ENCODE data around the gene ZGPAT. TPM values are rescaled to one million over a fixed set of nuclear protein-coding genes. Genes with fewer than 3 reads are reported as not detected.
"Not testable (repeated sequence)": the region's sequence is repeated elsewhere in the genome, so short reads cannot be mapped to it uniquely, and the experiment has no call there.

The ZGPAT gene
- total RNA-seq, 1 experiment from 2014 or later: 44.3 TPM

- DNase-seq (ENCODE audit: low read depth): no peak
- in situ Hi-C loops (cut with HindIII; ENCODE audit: low pct_unique_long_range_greater_than_20kb, low sequenced_read_pairs): no loop called here
Observed at GRCh38 chr20:63766695-63767426, 59.0 kb downstream of the ZGPAT start.

DNA sequence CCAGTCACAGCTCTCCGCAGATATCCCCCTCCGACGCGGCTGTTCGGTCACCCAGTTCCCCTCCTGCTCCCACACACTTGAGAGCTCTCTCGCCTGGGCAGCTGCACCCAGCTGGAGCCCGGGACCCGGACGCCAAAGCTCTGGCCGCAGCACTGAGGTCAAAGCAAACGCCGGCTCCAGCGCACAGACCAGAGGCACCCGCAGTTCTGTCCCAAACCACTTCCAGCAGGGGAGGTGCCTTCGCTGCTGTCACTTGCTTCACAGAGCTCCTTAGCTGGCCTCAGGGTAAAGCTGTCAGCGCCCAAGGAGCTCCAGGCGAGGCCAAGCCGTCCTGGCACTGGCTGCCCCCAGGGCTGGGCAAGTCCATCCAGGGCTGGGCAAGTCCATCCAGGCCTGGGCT is 59.6 kb downstream of the ZGPAT start:
- in situ Hi-C loops (cut with HindIII; ENCODE audit: low pct_unique_long_range_greater_than_20kb, low sequenced_read_pairs): no loop called here
- no peak for DNase-seq (ENCODE audit: low read depth)

DNA sequence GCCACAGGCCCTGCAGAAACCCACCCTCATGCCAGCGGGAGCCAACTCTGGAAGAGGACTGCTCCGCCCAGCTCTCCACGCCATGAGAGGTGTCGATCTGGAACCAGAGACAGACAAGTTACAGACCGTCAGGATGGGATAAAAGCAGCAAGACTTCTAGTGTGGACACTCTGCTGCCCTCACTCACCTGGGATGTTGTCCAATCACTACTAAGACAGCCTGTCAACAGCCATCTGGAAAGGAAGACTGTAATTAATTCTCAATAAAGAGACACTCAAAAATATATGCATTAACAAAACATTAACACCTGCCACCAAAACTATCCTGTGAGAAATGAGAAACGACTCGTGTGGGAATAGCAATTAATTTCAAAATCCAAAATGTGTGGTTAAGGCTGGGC is 60.0 kb downstream of the ZGPAT start:
- no peak for DNase-seq (ENCODE audit: low read depth)
- in situ Hi-C loops (cut with HindIII; ENCODE audit: low pct_unique_long_range_greater_than_20kb, low sequenced_read_pairs): no loop called here

DNA sequence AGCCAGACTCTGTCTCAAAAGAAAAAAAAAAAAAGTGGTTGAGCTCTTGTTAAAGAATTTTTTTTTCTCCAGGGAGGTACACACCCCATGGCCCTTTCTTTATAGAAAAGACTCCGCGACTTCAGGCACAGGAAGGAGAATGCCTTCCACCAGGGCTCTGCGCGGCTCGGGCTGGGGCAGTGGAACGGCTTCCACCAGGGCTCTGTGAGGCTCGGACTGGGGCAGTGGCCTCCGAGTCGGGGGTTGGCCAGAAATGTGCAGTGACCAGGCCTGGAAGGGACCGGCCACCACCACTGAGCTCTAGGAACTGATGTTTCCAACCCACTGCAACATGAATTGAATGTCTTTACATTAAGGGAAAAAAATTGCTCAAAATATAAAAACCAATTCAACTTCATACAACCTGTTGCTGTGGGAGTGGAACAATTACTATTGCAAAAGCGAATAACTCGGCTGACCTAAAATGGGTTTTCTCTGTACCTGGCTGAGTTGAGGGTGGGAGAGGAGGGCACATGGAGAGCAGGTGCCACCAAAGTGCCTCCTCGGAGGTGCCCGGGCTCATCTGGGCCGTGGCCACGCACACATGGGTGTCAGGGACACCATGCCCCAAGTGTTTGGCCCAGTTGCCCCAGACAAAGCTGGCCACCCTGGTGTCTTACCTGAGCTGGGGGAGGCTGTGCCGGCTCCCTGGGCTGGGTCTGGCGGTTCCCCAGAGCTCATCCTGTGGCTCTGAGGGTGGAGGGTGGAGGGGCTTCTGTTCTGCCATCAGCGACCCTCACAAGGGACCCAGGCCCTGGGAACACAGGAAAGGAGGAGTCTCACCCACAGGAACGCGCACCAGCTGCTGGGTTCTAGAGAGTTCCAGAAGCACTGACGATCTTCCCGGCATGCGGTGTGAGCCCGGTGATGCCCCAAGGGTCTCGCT is 61.0 kb downstream of the ZGPAT start:
- DNase-seq (ENCODE audit: low read depth): no peak
- in situ Hi-C loops (cut with HindIII; ENCODE audit: low pct_unique_long_range_greater_than_20kb, low sequenced_read_pairs): no loop called here

DNA sequence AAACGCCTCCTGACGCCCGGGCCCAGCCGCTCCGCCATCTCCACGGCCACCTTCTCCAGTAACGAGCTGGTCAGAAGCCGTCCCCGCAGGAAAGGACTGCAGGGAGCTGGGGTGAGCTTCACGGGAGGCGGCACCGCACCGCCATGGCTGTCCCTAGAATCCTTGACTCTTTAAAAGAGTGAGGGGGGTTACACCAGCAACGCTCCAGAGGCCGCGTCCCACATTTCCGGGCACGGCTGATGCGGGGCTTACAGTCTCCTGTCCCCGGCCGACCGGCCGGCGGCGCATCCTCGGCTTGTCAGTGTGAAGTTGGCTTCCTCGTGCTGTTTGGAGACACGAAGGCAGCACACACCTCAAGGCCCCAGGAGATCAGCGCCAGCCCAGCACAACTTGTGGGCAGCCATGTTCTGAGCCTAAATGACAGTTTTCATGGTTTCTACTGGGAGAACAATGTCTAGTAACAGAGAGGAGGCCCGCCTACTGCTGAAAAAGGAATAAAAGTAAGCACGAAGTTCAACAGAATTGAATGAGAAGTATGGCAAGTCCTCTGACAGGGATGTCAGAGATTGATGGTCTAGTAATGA is 62.1 kb downstream of the ZGPAT start:
- in situ Hi-C loops (cut with HindIII; ENCODE audit: low pct_unique_long_range_greater_than_20kb, low sequenced_read_pairs): no loop called here
- DNase-seq (ENCODE audit: low read depth): no peak

DNA sequence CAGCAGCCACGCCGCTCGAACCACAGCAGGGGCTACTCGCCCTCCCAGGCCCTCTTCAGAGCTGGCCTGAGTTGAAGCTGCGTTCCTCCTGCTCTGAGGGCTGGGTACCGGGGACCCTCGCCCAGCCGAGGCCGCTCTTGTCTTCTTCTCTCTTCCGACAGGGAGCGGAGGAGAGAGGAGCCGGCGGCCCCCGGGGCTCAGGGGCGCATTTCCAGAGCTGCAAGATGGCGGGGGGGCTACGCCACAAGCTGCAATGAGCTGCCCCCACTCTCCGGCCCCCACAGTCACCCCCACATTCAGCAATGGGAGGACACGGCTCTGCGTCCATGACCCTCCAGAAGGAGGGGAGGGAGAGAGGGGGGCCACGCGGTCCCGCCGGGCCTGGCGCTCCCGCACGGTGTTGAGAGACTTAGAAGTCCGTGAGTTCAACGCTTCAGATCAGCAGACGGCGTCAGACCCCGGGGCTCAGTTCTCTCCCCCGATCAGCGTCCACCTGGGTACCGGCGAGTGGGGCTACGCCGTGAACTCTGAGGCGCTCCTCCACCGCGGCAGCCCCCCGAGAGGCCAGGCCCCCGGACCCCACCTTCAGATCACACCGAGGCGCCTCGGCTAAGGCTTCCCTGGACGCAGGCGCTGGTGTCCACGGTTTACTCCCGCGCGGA is 63.3 kb downstream of the ZGPAT start:
- DNase-seq (ENCODE audit: low read depth): no peak
- in situ Hi-C loops (cut with HindIII; ENCODE audit: low pct_unique_long_range_greater_than_20kb, low sequenced_read_pairs): no loop called here

- DNase-seq (ENCODE audit: low read depth): no peak
- in situ Hi-C loops (cut with HindIII; ENCODE audit: low pct_unique_long_range_greater_than_20kb, low sequenced_read_pairs): no loop called here
Observed at GRCh38 chr20:63772781-63773518, 65.1 kb downstream of the ZGPAT start.

GRCh38 chr20:63773571-63774241 is 65.9 kb downstream of the ZGPAT start:
- in situ Hi-C loops (cut with HindIII; ENCODE audit: low pct_unique_long_range_greater_than_20kb, low sequenced_read_pairs): no loop called here
- no peak for DNase-seq (ENCODE audit: low read depth)

- in situ Hi-C loops (cut with HindIII; ENCODE audit: low pct_unique_long_range_greater_than_20kb, low sequenced_read_pairs): no loop called here
- no peak for DNase-seq (ENCODE audit: low read depth)
Observed at GRCh38 chr20:63774306-63774705, 66.5 kb downstream of the ZGPAT start.

DNA sequence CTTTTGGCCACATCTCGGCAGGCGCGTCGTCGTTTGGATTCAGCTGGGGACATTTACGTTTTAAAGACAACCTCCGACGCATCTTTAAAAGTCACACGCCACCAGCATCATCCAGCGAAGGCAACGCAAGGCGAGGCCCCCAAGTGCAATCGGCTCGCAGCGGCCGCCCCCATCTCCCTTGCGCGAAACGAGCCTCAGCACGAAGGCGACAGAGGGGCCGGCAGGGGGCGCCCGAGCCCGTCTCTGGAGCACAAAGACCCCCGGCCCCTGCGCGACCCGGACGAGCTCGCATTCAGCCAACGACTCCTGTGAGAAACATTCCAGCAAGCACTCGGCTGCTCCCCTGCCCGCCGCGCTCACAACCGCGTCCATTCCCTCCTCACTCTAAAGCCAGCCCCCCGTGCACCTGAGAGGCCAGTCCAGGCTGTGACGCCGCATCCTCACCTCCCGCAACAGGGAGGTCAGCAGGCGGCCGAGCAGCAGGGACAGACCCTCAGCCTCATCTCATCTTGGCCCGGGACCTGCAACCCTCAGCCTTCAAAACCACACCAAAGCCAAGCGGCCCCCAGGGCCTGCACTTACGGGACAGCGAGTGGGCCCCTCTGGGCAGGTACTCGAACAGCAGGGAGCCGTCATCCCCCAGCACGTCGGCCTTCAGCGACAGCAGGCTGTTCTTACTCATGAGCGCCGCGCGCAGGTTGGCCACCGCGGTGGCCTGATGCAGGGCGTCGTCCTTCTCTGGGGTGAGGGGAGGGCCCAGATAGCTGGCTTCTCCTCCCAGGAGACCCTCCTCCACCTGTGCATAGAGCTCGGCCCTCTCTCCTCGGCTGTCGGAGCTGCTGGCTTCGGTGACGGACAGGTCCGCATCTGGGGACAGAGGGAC is 67.5 kb downstream of the ZGPAT start:
- in situ Hi-C loops (cut with HindIII; ENCODE audit: low pct_unique_long_range_greater_than_20kb, low sequenced_read_pairs): no loop called here

DNA sequence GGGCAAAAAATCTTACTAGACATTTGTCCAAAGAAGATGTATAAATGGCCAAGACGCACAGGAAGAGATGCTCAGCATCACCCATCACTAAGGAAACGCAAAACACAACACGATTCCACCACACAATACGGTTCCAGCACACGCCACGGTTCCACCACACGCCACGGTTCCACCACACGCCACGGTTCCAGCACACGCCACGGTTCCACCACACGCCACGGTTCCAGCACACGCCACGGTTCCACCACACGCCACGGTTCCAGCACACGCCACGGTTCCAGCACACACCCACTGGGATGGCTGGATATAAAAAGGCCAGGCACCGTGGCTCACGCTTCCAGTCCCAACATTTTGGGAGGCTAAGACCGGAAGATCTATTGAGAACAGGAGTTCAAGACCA is 69.0 kb downstream of the ZGPAT start:
- in situ Hi-C loops (cut with HindIII; ENCODE audit: low pct_unique_long_range_greater_than_20kb, low sequenced_read_pairs): not testable (repeated sequence)

More for the DNA sequence above, 67.5 kb downstream of the ZGPAT start:
- no peak for DNase-seq (ENCODE audit: low read depth)

GRCh38 chr20:63777614-63778013 is 69.8 kb downstream of the ZGPAT start:
- no peak for DNase-seq (ENCODE audit: low read depth)
- in situ Hi-C loops (cut with HindIII; ENCODE audit: low pct_unique_long_range_greater_than_20kb, low sequenced_read_pairs): no loop called here

More for the DNA sequence above, 69.0 kb downstream of the ZGPAT start:
- DNase-seq (ENCODE audit: low read depth): not testable (repeated sequence)

DNA sequence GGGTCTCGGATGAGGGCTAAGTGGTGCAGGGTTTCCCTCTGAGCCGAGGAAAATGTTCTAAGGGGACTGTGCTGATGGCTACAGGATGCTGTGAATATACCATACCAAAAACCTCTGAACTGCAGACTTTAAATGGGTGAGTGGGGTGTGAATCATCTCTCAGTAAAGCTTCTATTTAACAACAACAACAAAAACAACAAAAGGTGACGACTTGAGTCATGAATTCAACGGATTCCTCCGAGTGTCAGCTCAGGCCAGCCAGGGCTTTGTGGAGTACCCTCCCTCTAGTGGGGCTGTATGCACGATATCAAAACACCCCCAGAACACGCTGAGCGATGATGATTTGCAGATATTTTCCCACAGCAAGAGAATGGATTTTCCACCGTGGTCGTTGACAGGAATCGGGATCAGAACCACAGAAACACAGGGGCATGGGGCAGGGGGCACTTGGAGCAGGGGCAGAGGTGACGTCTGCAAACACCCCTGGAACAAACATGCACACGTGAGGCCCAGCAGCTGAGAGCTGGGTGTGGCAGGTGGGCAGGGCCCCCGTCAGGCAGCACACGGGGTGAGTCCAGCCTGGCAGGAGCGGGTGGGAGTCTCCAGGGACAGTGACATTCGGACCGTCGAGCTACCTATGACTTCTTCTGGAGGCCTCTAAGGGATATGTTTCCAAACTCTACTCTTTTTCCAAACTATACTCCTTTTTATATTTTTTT is 70.4 kb downstream of the ZGPAT start:
- in situ Hi-C loops (cut with HindIII; ENCODE audit: low pct_unique_long_range_greater_than_20kb, low sequenced_read_pairs): no loop called here
- peak; percentile 57 for DNase-seq (ENCODE audit: low read depth)

DNA sequence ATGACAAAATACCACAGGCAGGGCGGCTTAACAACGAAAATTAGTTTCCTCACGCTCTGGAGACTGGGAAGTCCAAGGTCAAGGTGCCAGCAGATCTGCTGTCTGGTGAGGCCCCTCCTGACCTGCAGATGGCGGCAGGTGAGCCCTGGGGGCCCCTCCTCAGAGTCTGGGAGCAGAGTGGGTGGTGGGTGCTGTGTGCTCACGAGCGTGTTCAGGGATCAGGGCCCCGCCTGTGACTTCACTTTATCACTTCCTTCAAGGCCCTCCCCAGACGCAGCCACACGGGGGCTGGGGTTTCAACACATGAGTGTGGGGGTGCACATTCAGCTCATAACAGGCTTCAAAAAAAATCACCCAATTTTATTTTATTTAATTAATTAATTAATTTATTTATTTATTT is 71.0 kb downstream of the ZGPAT start:
- no peak for DNase-seq (ENCODE audit: low read depth)
- in situ Hi-C loops (cut with HindIII; ENCODE audit: low pct_unique_long_range_greater_than_20kb, low sequenced_read_pairs): no loop called here

- DNase-seq (ENCODE audit: low read depth): no peak
- in situ Hi-C loops (cut with HindIII; ENCODE audit: low pct_unique_long_range_greater_than_20kb, low sequenced_read_pairs): no loop called here
Observed at GRCh38 chr20:63781181-63781580, 73.3 kb downstream of the ZGPAT start.

DNA sequence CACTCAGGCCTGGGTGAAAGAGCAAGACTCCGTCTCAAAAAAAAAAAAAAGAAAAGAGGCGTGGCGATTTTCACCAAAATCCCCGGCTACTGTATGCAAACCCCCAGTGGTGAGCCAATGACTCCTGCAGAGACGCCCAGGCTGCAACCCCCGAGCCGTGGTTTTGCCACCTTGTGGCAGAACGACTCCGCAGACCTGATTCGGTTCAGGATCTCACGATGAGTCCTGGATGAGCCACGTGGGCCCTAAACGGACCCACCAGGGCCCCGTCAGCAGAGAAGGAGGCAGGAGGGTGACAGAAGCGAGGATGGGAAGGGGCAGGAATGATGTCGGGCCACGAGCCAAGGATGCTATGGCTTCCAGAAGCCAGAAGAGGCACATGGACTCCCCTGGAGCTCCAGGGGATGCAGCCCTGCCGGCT is 74.2 kb downstream of the ZGPAT start:
- in situ Hi-C loops (cut with HindIII; ENCODE audit: low pct_unique_long_range_greater_than_20kb, low sequenced_read_pairs): no loop called here
- DNase-seq (ENCODE audit: low read depth): no peak
